Muscle of leg (tissue), 11 donors: ENCODE data around the gene BIN2. TPM values are rescaled to one million over a fixed set of nuclear protein-coding genes. Genes with fewer than 3 reads are reported as not detected.
"Not testable (repeated sequence)": the region's sequence is repeated elsewhere in the genome, so short reads cannot be mapped to it uniquely, and the experiment has no call there.

Experiments used
- DNase-seq: peaks from one replicate; pipeline ENCODE4 v3.0.0; 2013
- H3K27ac ChIP-seq: one replicate; pipeline ENCODE4 v1.5.1; 2013; ENCODE audit warnings: mild to moderate bottlenecking, low read length, control low read depth
- H3K27me3 ChIP-seq: one replicate; pipeline ENCODE4 v1.6.1; 2013; ENCODE audit warnings: low read length; ENCODE audit not compliant: control insufficient read depth, insufficient read depth
- H3K36me3 ChIP-seq: one replicate; pipeline ENCODE4 v1.6.1; 2013; ENCODE audit warnings: low read length; ENCODE audit not compliant: control insufficient read depth, insufficient read depth
- H3K4me1 ChIP-seq: one replicate; pipeline ENCODE4 v1.6.1; 2013; ENCODE audit warnings: low read length; ENCODE audit not compliant: control insufficient read depth, insufficient read depth
- H3K4me3 ChIP-seq: one replicate; pipeline ENCODE4 v1.5.1; 2013; ENCODE audit warnings: low read length, control low read depth
- H3K9me3 ChIP-seq: replicated peaks from 2 replicates; pipeline ENCODE4 v1.6.1; 2013; ENCODE audit warnings: low read depth, low read length; ENCODE audit not compliant: control insufficient read depth
- WGBS: methylation state at CpG from one replicate; pipeline ENCODE4 v1.1.5; 2013; ENCODE audit warnings: missing lambda C conversion rate; ENCODE audit not compliant: insufficient coverage; 5-methylcytosine and 5-hydroxymethylcytosine counted together
- polyA plus RNA-seq, 8 donors: library from polyadenylated mRNA; unstranded; fragments of 120-200 nt; gene quantifications; one replicate each; pipeline versions ENCODE4 v1.2.1 to v1.2.3, GENCODE V29; 2013; ENCODE audit warnings: inconsistent platforms in 1 of 8, low replicate concordance in 1 of 8; ENCODE audit not compliant: insufficient read length in 8 of 8, insufficient read depth in 1 of 8
- total RNA-seq: library from RNA; stranded (reverse); fragments of 120-200 nt; gene quantifications from one replicate; pipeline ENCODE4 v1.2.4, GENCODE V29; 2013

Gene BIN2
- total and polyA plus RNA-seq, 9 donors: 1.8 to 3.0 (median 2.6) TPM

DNA sequence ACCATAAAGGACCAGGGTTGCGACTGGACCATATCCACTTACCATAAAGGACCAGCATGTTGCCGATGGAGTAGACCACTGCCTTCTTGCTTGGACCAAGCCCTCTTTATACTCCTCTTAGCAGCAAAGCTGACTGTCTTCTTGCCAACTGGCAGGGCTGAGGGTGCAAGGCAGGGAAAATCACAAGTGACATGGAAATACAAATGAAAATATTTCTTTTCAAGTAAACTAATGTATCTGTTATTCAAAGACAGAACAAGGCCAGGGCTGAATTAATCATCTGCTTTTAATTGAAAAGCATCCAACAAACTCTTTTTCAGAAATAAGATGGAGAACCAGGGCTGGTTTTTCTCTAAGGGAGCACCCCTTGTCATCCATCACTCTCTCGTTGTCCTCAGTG is 22.6 kb upstream of the BIN2 start, which contains the start of gene CELA1:
Gene CELA1 (minus strand): TSS at position 99 of the 400 bp plus-strand sequence. CDS start 41 bp downstream, at position 58.
- Histone ChIP-seq H3K4me1 (no peaks in the 10 kb centered on the region), H3K36me3 (no peaks in the 10 kb centered on the region), H3K27me3 (no peaks in the 10 kb centered on the region), H3K4me3 (no peak within 1 kb of the TSS), H3K27ac (no peak within 1 kb of the TSS), H3K9me3 (no peaks in the 10 kb centered on the region)
- 100% methylated on average over 1 of the region's 3 CpGs for WGBS
- no peak for DNase-seq

GRCh38 chr12:51345681-51346080 is 21.7 kb upstream of the BIN2 start:
- WGBS: 54% methylated on average over 4 of the region's 7 CpGs
- DNase-seq: no peak
- Histone ChIP-seq H3K27me3 (no peaks in the 10 kb centered on the region), H3K4me3 (no peak overlapping the region), H3K4me1 (peaks cover 3% of the 10 kb centered on the region), H3K36me3 (no peaks in the 10 kb centered on the region), H3K27ac (no peak overlapping the region), H3K9me3 (no peaks in the 10 kb centered on the region)

- no peaks in the 10 kb centered on the region for H3K27me3 ChIP-seq
- no peaks in the 10 kb centered on the region for H3K36me3 ChIP-seq
- DNase-seq: no peak
- H3K27ac ChIP-seq: no peak overlapping the region
- peaks cover 3% of the 10 kb centered on the region for H3K4me1 ChIP-seq
- H3K4me3 ChIP-seq: no peak overlapping the region
- 80% methylated on average over 1 of the region's 2 CpGs for WGBS
- H3K9me3 ChIP-seq: no peaks in the 10 kb centered on the region
Observed at GRCh38 chr12:51343201-51343600, 19.2 kb upstream of the BIN2 start.

GRCh38 chr12:51342416-51342815 is 18.4 kb upstream of the BIN2 start:
- Histone ChIP-seq H3K9me3 (no peaks in the 10 kb centered on the region), H3K4me1 (peaks cover 3% of the 10 kb centered on the region), H3K36me3 (no peaks in the 10 kb centered on the region), H3K27ac (no peak overlapping the region), H3K4me3 (no peak overlapping the region), H3K27me3 (no peaks in the 10 kb centered on the region)
- no peak for DNase-seq
- WGBS: 90% methylated on average over 7 of the region's 10 CpGs

DNA sequence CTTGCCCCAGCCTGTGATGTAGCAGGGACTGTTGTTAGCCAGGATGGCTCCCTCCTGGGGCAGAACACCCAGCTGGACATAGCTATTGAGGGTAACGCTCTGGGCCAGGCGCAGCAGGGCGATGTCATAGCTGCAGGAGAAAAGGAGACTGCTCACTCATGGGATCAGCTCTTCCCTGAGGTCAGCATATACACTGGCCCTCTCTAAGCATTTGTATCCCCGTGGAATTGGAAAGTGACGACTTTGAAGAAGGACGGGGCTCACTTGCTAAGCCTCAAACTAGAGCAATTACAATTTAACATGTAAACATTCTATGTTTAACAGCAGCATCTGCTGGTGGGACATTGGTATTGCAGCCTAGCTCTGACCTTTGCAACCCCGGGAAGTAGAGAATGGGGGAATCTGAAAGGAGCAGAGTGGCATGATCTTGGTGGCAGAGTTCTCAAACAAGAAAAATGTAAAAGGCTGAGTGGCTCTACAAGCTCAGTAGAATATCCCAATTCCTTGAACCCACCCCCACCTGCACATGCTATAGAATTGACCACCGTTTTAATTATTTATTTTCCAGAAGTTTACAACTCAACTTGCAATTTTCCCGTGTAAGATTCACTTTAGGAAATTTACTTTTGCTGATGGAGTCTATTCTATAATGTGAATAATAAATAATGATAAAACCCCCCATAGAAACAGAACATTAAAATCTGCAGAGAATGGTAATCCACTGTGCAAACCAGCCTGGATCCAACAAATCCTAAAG is 17.5 kb upstream of the BIN2 start:
- DNase-seq: peak; percentile 77
- no peak overlapping the region for H3K27ac ChIP-seq
- WGBS: 65% methylated on average over 3 of the region's 9 CpGs
- no peaks in the 10 kb centered on the region for H3K27me3 ChIP-seq
- H3K9me3 ChIP-seq: no peaks in the 10 kb centered on the region
- peaks cover 3% of the 10 kb centered on the region for H3K4me1 ChIP-seq
- H3K36me3 ChIP-seq: no peaks in the 10 kb centered on the region
- peak overlapping the region; percentile 14 for H3K4me3 ChIP-seq

GRCh38 chr12:51339750-51340149 is 15.8 kb upstream of the BIN2 start:
- Histone ChIP-seq H3K27ac (no peak overlapping the region), H3K4me1 (peaks cover 3% of the 10 kb centered on the region), H3K36me3 (no peaks in the 10 kb centered on the region), H3K4me3 (no peak overlapping the region), H3K9me3 (no peaks in the 10 kb centered on the region), H3K27me3 (no peaks in the 10 kb centered on the region)
- no peak for DNase-seq
- 65% methylated on average over 3 of the region's 6 CpGs for WGBS

GRCh38 chr12:51337336-51337735 is 13.4 kb upstream of the BIN2 start:
- not testable (repeated sequence) for H3K4me3 ChIP-seq, DNase-seq, H3K27me3 ChIP-seq, H3K27ac ChIP-seq, H3K36me3 ChIP-seq, H3K9me3 ChIP-seq, H3K4me1 ChIP-seq

DNA sequence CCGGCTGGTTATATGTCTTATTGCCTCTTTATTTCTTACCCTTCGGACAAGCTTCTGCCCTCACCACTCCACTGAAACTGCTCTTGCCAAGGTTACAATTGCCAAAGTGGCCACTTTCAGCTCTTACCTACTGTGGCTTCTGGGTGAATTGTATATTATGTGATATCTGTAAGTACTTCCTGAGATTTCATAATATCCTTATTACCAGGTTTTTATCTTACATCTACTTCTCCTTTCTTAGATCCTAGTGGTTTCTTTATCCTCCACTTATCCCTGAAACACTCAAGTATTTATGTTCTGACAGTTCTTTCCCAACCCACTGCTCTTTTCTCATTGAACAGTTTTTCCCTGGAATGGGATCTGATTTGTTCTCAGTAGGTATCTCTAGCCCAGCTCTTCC is 12.0 kb upstream of the BIN2 start:
- Histone ChIP-seq H3K9me3 (no peaks in the 10 kb centered on the region), H3K4me1 (no peaks in the 10 kb centered on the region), H3K4me3 (no peak overlapping the region), H3K27ac (no peak overlapping the region), H3K36me3 (no peaks in the 10 kb centered on the region), H3K27me3 (no peaks in the 10 kb centered on the region)
- DNase-seq: no peak
- WGBS: 92% methylated on average over 2 of the region's 2 CpGs

DNA sequence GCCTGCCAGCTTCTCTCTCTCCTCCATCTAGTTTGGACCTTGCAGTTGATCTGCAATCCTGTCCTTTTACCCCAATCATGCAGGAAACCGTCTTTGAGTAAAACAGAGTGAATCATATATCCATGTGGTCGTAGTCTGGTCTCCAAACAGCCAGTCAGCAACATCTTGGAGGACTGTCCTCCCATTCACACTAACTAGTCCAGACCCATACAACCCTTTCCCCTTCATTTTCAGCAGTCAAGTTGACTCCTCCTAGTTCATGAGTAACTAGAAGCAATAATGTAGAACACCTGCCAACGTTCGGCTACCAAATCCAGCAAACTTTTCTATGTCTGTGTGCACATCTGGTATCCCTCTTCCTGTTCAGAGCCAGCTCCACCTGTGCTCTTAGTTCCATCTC is 10.8 kb upstream of the BIN2 start:
- no peak for DNase-seq
- WGBS: 38% methylated on average over 2 of the region's 4 CpGs
- Histone ChIP-seq H3K27me3 (no peaks in the 10 kb centered on the region), H3K27ac (no peak overlapping the region), H3K9me3 (no peaks in the 10 kb centered on the region), H3K4me3 (no peak overlapping the region), H3K36me3 (no peaks in the 10 kb centered on the region), H3K4me1 (no peaks in the 10 kb centered on the region)

- Histone ChIP-seq H3K27me3 (peaks cover 2% of the 10 kb centered on the region), H3K4me1 (no peaks in the 10 kb centered on the region), H3K27ac (no peak overlapping the region), H3K4me3 (no peak overlapping the region), H3K36me3 (no peaks in the 10 kb centered on the region), H3K9me3 (no peaks in the 10 kb centered on the region)
- no peak for DNase-seq
- 90% methylated on average over 1 of the region's 6 CpGs for WGBS
Observed at GRCh38 chr12:51333536-51333935, 9.6 kb upstream of the BIN2 start.

GRCh38 chr12:51330186-51330585 is 6.2 kb upstream of the BIN2 start:
- no peak for DNase-seq
- Histone ChIP-seq H3K27ac (no peak overlapping the region), H3K27me3 (peaks cover 2% of the 10 kb centered on the region), H3K4me3 (no peak overlapping the region), H3K4me1 (no peaks in the 10 kb centered on the region), H3K36me3 (no peaks in the 10 kb centered on the region), H3K9me3 (no peaks in the 10 kb centered on the region)
